Activated CD4-positive, alpha-beta memory T cell treated with anti-CD3 and anti-CD28 coated beads, Interleukin-2, amount 10 ng/mL, durations not matched to agents 7 days and 5 days (primary cell): ENCODE data around the gene DDIAS. TPM values are rescaled to one million over a fixed set of nuclear protein-coding genes. Genes with fewer than 3 reads are reported as not detected.
"Not testable (repeated sequence)": the region's sequence is repeated elsewhere in the genome, so short reads cannot be mapped to it uniquely, and the experiment has no call there.

ENCODE experiments used
- CTCF ChIA-PET: fragments of 350-600 bp; sonication (Branson Sonifier 250); formaldehyde crosslinking; loops from one replicate; lab custom pipeline; 2021; ENCODE audit warnings: antibody characterized with exemption, inconsistent platforms; lab: Charles Lee
- POLR2A ChIA-PET: fragments of 350-600 bp; sonication (Branson Sonifier 250); formaldehyde crosslinking; loops from one replicate; lab custom pipeline; 2021; ENCODE audit warnings: antibody characterized with exemption; lab: Charles Lee
- DNase-seq: peaks from one replicate; pipeline ENCODE4 v3.0.0-alpha.2; 2020
- H3K27ac Mint-ChIP-seq: one replicate; pipeline ENCODE4 v1.8.0; 2021; ENCODE audit warnings: mild to moderate bottlenecking, mixed read lengths
- H3K27me3 Mint-ChIP-seq: one replicate; pipeline ENCODE4 v1.8.0; 2021; ENCODE audit warnings: mixed read lengths
- H3K36me3 Mint-ChIP-seq: one replicate; pipeline ENCODE4 v1.8.0; 2021; ENCODE audit warnings: low read depth, mixed read lengths
- H3K4me1 Mint-ChIP-seq: one replicate; pipeline ENCODE4 v1.8.0; 2021; ENCODE audit warnings: mixed read lengths
- H3K4me3 Mint-ChIP-seq: one replicate; pipeline ENCODE4 v1.8.0; 2021; ENCODE audit warnings: mild to moderate bottlenecking, mixed read lengths
- H3K9me3 Mint-ChIP-seq: one replicate; pipeline ENCODE4 v1.8.0; 2021; ENCODE audit warnings: mixed read lengths
- total RNA-seq, 2 experiments: library from RNA; stranded (reverse); gene quantifications; one replicate each; pipeline ENCODE4 v1.2.3, GENCODE V29; 2021

DDIAS gene
- total RNA-seq, 2 experiments from 2014 or later = 10.1 to 11.0 TPM

- H3K36me3 Mint-ChIP-seq = peaks cover 37% of the 10 kb centered on the region
- ChIA-PET CTCF (interaction anchor here (0.5 to 1.2 kb wide), 2 partner anchors 31 to 439 kb away, joined by 3 to 5 read pairs; partner anchors contain the start of gene DDIAS), POLR2A (no interaction called here)
- no peak overlapping the region for H3K27ac Mint-ChIP-seq
- H3K27me3 Mint-ChIP-seq = no peaks in the 10 kb centered on the region
- no peaks in the 10 kb centered on the region for H3K9me3 Mint-ChIP-seq
- H3K4me1 Mint-ChIP-seq = peaks cover 2% of the 10 kb centered on the region
- DNase-seq = no peak
- no peak overlapping the region for H3K4me3 Mint-ChIP-seq
Measured at GRCh38 chr11:82932564-82932963, 31.0 kb downstream of the DDIAS start.

GRCh38 chr11:82936261-82936660 is 34.7 kb downstream of the DDIAS start:
- Mint-ChIP-seq H3K4me3 (no peak overlapping the region), H3K27ac (no peak overlapping the region), H3K27me3 (no peaks in the 10 kb centered on the region), H3K4me1 (no peaks in the 10 kb centered on the region), H3K36me3 (peaks cover 33% of the 10 kb centered on the region), H3K9me3 (peaks cover 4% of the 10 kb centered on the region)
- DNase-seq = no peak
- ChIA-PET POLR2A (no interaction called here), CTCF (no interaction called here)

- Mint-ChIP-seq H3K27me3 (no peaks in the 10 kb centered on the region), H3K4me3 (no peak overlapping the region), H3K4me1 (no peaks in the 10 kb centered on the region), H3K9me3 (peaks cover 4% of the 10 kb centered on the region), H3K27ac (no peak overlapping the region), H3K36me3 (peaks cover 23% of the 10 kb centered on the region)
- ChIA-PET POLR2A (no interaction called here), CTCF (no interaction called here)
- DNase-seq = no peak
Measured at GRCh38 chr11:82937554-82937953, 36.0 kb downstream of the DDIAS start.

- no peak for DNase-seq
- no peak overlapping the region for H3K4me3 Mint-ChIP-seq
- H3K36me3 Mint-ChIP-seq = peaks cover 11% of the 10 kb centered on the region
- H3K27me3 Mint-ChIP-seq = no peaks in the 10 kb centered on the region
- H3K27ac Mint-ChIP-seq = no peak overlapping the region
- H3K9me3 Mint-ChIP-seq = peaks cover 4% of the 10 kb centered on the region
- ChIA-PET CTCF (interaction anchor here (1.2 kb wide), 1 partner anchor 8 kb away, joined by 6 read pairs; no protein-coding TSS in a partner anchor), POLR2A (no interaction called here)
- H3K4me1 Mint-ChIP-seq = no peaks in the 10 kb centered on the region
Measured at GRCh38 chr11:82939456-82939855, 37.9 kb downstream of the DDIAS start.

GRCh38 chr11:82942376-82942775 is 40.8 kb downstream of the DDIAS start:
- peaks cover 4% of the 10 kb centered on the region for H3K9me3 Mint-ChIP-seq
- no peaks in the 10 kb centered on the region for H3K4me1 Mint-ChIP-seq
- H3K27me3 Mint-ChIP-seq = no peaks in the 10 kb centered on the region
- no peak for DNase-seq
- H3K36me3 Mint-ChIP-seq = peaks cover 2% of the 10 kb centered on the region
- H3K27ac Mint-ChIP-seq = no peak overlapping the region
- POLR2A ChIA-PET = interaction anchor here (1.0 kb wide), 1 partner anchor 213 kb away, joined by 3 read pairs; no protein-coding TSS in a partner anchor
- CTCF ChIA-PET = no interaction called here
- H3K4me3 Mint-ChIP-seq = no peak overlapping the region

GRCh38 chr11:82943430-82943829 is 41.9 kb downstream of the DDIAS start:
- H3K4me1 Mint-ChIP-seq, H3K27me3 Mint-ChIP-seq, H3K36me3 Mint-ChIP-seq, DNase-seq, H3K9me3 Mint-ChIP-seq, H3K27ac Mint-ChIP-seq, POLR2A ChIA-PET, H3K4me3 Mint-ChIP-seq, CTCF ChIA-PET: not testable (repeated sequence)

- no peak for DNase-seq
- peaks cover 4% of the 10 kb centered on the region for H3K9me3 Mint-ChIP-seq
- H3K4me1 Mint-ChIP-seq = no peaks in the 10 kb centered on the region
- no peak overlapping the region for H3K27ac Mint-ChIP-seq
- H3K27me3 Mint-ChIP-seq = peaks cover 1% of the 10 kb centered on the region
- H3K36me3 Mint-ChIP-seq = peaks cover 2% of the 10 kb centered on the region
- ChIA-PET CTCF (no interaction called here), POLR2A (no interaction called here)
- no peak overlapping the region for H3K4me3 Mint-ChIP-seq
Measured at GRCh38 chr11:82944198-82944597, 42.7 kb downstream of the DDIAS start.

- H3K36me3 Mint-ChIP-seq, H3K9me3 Mint-ChIP-seq, H3K4me3 Mint-ChIP-seq, H3K4me1 Mint-ChIP-seq, H3K27me3 Mint-ChIP-seq, H3K27ac Mint-ChIP-seq, POLR2A ChIA-PET, DNase-seq: not testable (repeated sequence)
- CTCF ChIA-PET = interaction anchor here (0.9 kb wide), 1 partner anchor 11 kb away, joined by 3 read pairs; no protein-coding TSS in a partner anchor
Measured at GRCh38 chr11:82945041-82945440, 43.5 kb downstream of the DDIAS start.

- ChIA-PET CTCF (interaction anchor here (0.9 kb wide), 1 partner anchor 10 kb away, joined by 3 read pairs; no protein-coding TSS in a partner anchor), POLR2A (interaction anchor here (1.0 kb wide), 1 partner anchor 15 kb away, joined by 3 read pairs; no protein-coding TSS in a partner anchor)
- H3K9me3 Mint-ChIP-seq = peaks cover 3% of the 10 kb centered on the region
- H3K4me3 Mint-ChIP-seq = no peak overlapping the region
- H3K27me3 Mint-ChIP-seq = peaks cover 2% of the 10 kb centered on the region
- no peak for DNase-seq
- peaks cover 2% of the 10 kb centered on the region for H3K36me3 Mint-ChIP-seq
- no peaks in the 10 kb centered on the region for H3K4me1 Mint-ChIP-seq
- no peak overlapping the region for H3K27ac Mint-ChIP-seq
Measured at GRCh38 chr11:82945682-82946081, 44.1 kb downstream of the DDIAS start.

GRCh38 chr11:82949352-82949751 is 47.8 kb downstream of the DDIAS start:
- Mint-ChIP-seq H3K36me3 (peaks cover 24% of the 10 kb centered on the region), H3K4me3 (no peak overlapping the region), H3K4me1 (peaks cover 2% of the 10 kb centered on the region), H3K9me3 (peaks cover 24% of the 10 kb centered on the region), H3K27me3 (peaks cover 16% of the 10 kb centered on the region), H3K27ac (no peak overlapping the region)
- POLR2A ChIA-PET = interaction anchor here (0.6 kb wide), 1 partner anchor 12 kb away, joined by 3 read pairs; no protein-coding TSS in a partner anchor
- no peak for DNase-seq
- CTCF ChIA-PET = no interaction called here

GRCh38 chr11:82950502-82950901 is 49.0 kb downstream of the DDIAS start:
- Mint-ChIP-seq H3K36me3 (peaks cover 35% of the 10 kb centered on the region), H3K4me1 (peaks cover 12% of the 10 kb centered on the region), H3K9me3 (peaks cover 35% of the 10 kb centered on the region), H3K27me3 (peaks cover 18% of the 10 kb centered on the region)
- POLR2A ChIA-PET, CTCF ChIA-PET, H3K4me3 Mint-ChIP-seq, H3K27ac Mint-ChIP-seq, DNase-seq: not testable (repeated sequence)

- Mint-ChIP-seq H3K4me3 (peak overlapping the region; percentile 17), H3K27me3 (peaks cover 16% of the 10 kb centered on the region), H3K4me1 (peaks cover 57% of the 10 kb centered on the region), H3K27ac (peak overlapping the region; percentile 73), H3K36me3 (peaks cover 50% of the 10 kb centered on the region), H3K9me3 (peaks cover 40% of the 10 kb centered on the region)
- ChIA-PET CTCF (interaction anchor here (1.4 to 1.7 kb wide), 5 partner anchors 9 to 200 kb away, joined by 3 to 6 read pairs (median 4); no protein-coding TSS in a partner anchor), POLR2A (interaction anchor here (0.6 to 2.2 kb wide), 10 partner anchors 9 to 200 kb away, joined by 3 to 16 read pairs (median 8); partner anchors contain the start of genes DDIAS, PCF11, PRCP and RAB30)
- peak; percentile 82 for DNase-seq
Measured at GRCh38 chr11:82955736-82956453, 54.4 kb downstream of the DDIAS start.
